ENCODE data around the gene NDUFAF5. TPM values are rescaled to one million over a fixed set of nuclear protein-coding genes. Genes with fewer than 3 reads are reported as not detected.

Gene NDUFAF5
- total and polyA plus RNA-seq, 8 donors: 19.5 to 29.4 (median 25.3) TPM

DNA sequence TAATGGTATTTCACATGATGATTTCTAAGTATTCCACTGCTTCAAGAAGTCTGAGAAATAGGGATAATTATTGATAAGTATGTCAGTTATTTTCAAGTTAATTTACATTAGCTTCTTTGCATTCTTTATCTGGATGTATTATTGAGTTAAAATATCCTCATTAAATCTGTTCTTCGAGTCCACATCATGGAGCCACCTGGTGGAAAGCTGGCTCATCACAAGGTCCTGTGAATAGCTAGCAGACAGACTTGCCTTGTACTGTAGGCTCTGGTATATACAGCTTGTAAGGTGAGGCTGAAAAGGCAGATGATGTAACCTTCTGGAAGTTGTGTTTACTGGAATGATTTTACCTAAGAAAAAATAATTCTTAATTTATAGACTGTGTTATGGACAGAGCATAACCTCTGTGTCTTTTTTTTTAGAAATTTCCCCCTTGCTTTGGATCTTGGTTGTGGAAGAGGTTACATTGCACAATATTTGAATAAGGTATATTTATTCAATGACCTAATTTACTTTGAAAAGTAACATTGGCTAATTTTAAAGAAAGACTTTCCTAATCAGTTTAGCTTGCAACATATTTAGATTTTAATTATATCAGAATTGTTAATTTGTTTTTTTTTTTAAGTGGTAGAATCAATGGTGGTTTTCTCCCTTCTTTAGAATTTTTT lies 3.5 kb downstream of the NDUFAF5 start:
- peak; percentile 45 for ATAC-seq
- Histone ChIP-seq H3K4me1 (peaks cover 18 to 47% of the 10 kb centered on the region in 2 donors), H3K36me3 (peaks cover 0 to 40% of the 10 kb centered on the region in 2 donors), H3K27ac (no peak overlapping the region), H3K9me3 (no peaks in the 10 kb centered on the region), H3K4me3 (no peak overlapping the region), H3K27me3 (no peaks in the 10 kb centered on the region)
- TF ChIP-seq, protein P1, sequence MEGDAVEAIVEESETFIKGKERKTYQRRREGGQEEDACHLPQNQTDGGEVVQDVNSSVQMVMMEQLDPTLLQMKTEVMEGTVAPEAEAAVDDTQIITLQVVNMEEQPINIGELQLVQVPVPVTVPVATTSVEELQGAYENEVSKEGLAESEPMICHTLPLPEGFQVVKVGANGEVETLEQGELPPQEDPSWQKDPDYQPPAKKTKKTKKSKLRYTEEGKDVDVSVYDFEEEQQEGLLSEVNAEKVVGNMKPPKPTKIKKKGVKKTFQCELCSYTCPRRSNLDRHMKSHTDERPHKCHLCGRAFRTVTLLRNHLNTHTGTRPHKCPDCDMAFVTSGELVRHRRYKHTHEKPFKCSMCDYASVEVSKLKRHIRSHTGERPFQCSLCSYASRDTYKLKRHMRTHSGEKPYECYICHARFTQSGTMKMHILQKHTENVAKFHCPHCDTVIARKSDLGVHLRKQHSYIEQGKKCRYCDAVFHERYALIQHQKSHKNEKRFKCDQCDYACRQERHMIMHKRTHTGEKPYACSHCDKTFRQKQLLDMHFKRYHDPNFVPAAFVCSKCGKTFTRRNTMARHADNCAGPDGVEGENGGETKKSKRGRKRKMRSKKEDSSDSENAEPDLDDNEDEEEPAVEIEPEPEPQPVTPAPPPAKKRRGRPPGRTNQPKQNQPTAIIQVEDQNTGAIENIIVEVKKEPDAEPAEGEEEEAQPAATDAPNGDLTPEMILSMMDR (IDR thresholded peaks at IDR 0.05): peak in 1 of 2 donors; percentile 39
- DNase-seq: peak in 2 of 4 donors; percentile 43 to 53
- intact Hi-C loops (cut with DNase I): no loop called here

DNA sequence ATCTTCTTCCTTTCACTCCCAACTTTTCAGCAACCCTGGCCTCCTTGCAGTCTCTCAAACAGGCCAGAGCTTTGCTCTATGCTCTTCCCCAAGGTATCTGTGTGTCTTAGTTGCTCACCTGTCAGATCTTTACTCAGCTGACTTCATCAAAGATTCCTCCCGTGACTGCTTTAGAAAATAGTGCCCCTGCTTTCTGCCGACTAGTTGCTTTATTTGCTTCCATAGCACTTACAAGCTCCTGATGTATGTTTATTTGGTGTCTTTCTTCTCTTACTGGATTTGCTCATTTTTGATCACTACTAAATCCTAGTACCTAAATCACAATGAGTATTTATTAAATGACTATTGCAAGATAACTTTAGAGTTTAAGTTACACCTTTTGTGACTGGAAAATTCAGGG lies 5.9 kb downstream of the NDUFAF5 start:
- H3K4me3 ChIP-seq: no peak overlapping the region
- H3K27me3 ChIP-seq: no peaks in the 10 kb centered on the region
- H3K9me3 ChIP-seq: no peaks in the 10 kb centered on the region
- H3K36me3 ChIP-seq: peaks cover 0 to 64% of the 10 kb centered on the region in 2 donors
- no peak overlapping the region for H3K27ac ChIP-seq
- no peak for ATAC-seq
- TF ChIP-seq, protein P1 (IDR thresholded peaks at IDR 0.05): no peak
- peaks cover 14 to 33% of the 10 kb centered on the region in 2 donors for H3K4me1 ChIP-seq
- no peak for DNase-seq
- intact Hi-C loops (cut with DNase I): no loop called here

DNA sequence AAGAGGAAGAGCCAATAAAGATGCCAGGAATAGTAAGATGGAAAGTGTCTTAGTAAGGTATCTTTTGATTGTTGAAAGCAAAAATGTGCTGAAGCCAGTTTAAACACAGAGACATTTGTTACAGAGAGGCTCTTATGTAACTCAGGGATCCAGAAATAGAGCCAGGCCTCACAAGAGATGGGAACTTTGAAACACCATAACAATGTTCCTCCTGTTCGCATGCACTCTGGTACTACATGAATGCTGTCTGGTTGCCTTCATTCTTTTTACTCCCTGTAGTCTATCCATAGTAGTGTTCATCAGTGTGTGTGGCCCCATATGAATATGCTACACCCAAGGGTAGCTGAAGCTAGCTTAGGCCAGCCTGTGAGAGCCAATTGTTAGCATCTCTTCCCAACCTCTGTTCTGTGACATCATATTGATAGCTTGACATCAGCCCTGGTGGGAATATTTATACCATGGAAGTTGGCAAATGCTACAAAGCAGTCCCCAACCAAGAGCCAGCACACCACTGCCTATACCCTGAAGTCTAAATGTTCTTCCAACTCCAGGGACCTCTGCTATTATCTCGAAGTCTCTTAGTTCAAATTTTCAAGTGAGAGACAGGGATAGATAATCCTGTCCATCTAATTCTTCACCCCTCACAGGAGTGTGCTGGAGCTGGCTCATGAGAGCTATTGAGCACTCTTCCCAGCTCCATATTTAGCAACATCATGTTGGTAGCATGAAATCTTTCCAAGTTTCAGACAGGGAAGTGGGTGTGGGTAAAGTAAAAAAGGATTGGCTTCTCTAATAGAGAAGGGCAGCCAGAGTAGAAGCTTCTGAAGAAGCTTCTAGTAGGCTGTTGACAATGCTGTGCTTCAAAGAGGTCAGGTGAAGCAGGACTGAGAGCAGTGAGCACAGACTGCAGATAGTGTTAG lies 7.0 kb downstream of the NDUFAF5 start:
- Histone ChIP-seq H3K36me3 (peaks cover 0 to 75% of the 10 kb centered on the region in 2 donors), H3K4me1 (peaks cover 6 to 22% of the 10 kb centered on the region in 2 donors), H3K27me3 (no peaks in the 10 kb centered on the region), H3K27ac (no peak overlapping the region), H3K4me3 (no peak overlapping the region), H3K9me3 (no peaks in the 10 kb centered on the region)
- ATAC-seq: peak; percentile 42
- TF ChIP-seq, protein P1 (IDR thresholded peaks at IDR 0.05): no peak
- intact Hi-C loops (cut with DNase I): no loop called here
- DNase-seq: no peak

DNA sequence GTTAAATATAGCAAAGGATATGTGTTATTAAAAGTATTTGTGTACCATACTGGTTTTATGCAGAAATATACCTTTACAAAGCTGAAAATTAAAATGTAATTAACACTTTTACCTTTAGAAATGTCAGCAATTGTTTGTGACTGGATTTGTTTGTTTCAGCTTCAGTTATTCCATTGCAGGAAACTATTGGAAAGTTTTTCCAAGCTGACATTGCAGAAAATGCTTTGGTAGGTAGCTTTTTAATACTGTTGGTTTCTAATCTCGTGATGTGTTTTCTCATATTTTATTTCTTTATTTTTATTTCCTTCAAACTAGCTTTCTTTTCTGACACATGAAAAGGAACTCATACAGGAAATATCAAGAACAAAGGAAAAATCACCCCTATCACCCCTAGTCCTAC lies 8.2 kb downstream of the NDUFAF5 start:
- DNase-seq (no peak), ATAC-seq (no peak)
- Histone ChIP-seq H3K27ac (no peak overlapping the region), H3K9me3 (no peaks in the 10 kb centered on the region), H3K27me3 (no peaks in the 10 kb centered on the region), H3K36me3 (peaks cover 0 to 87% of the 10 kb centered on the region in 2 donors), H3K4me1 (peaks cover 2 to 11% of the 10 kb centered on the region in 2 donors), H3K4me3 (no peak overlapping the region)
- TF ChIP-seq, protein P1 (IDR thresholded peaks at IDR 0.05): no peak
- intact Hi-C loops (cut with DNase I): no loop called here

DNA sequence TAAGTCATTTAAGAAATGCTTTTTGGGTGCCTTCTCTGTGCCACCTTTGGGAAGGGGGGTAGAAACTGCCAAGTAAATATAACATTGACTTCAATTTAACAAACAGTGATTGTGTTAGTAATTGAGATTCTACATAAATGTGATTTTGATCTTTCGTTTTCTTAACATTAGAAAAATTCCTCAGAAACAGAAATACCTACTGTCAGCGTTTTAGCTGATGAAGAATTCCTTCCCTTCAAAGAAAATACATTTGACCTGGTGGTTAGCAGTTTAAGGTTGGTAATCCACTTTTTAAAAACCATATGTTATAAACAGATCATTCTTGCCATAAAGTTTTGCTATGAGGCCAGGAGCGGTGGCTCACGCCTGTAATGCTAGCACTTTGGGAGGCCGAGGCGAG lies 9.8 kb downstream of the NDUFAF5 start:
- H3K27me3 ChIP-seq: no peaks in the 10 kb centered on the region
- ATAC-seq (no peak), DNase-seq (no peak)
- H3K4me1 ChIP-seq: no peaks in the 10 kb centered on the region
- TF ChIP-seq, protein P1 (IDR thresholded peaks at IDR 0.05): no peak
- H3K36me3 ChIP-seq: peaks cover 0 to 96% of the 10 kb centered on the region in 2 donors
- H3K4me3 ChIP-seq: no peak overlapping the region
- H3K27ac ChIP-seq: no peak overlapping the region
- no peaks in the 10 kb centered on the region for H3K9me3 ChIP-seq
- intact Hi-C loops (cut with DNase I): no loop called here
